ENCODE data around the gene TNFAIP2.

The TNFAIP2 gene

DNA sequence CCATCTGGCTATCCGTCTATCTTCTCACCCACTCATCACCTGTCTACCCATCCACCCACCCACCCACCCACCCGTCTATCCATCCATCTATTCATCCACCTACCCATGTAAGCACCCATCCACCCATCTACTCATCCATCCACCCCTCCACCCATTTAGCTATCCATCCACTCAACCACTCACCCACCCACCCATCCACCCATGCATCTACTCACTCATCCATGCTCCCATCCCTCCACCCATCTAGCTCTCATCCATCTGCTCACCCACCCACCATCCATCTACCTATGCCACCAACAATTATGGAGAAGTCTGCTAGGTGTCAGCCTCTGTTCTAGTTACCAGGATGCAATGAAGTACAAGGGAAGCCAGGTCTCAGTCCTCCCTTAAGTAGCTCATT lies 11.1 kb downstream of the TNFAIP2 start:
- no peak for DNase-seq (ENCODE audit: low spot score)

DNA sequence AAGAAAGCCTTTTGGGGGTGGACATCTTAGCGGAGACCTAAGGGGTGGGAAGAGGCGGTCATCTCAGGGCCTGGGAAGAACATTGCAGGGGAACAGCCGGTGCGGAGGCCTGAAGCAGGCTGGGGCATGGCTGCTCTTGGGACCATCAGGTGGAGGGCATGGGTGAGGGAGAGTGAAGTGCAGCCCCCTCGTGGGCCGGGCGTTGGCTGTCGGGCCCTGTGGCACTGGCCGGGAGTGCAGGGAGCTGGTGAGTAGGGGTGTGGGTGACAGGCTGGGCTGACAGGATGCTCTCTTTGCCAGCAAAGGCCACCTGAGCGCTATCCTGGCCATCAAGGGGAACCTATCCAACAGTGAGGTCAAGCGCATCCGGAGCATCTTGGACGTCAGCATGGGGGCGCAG lies 11.7 kb downstream of the TNFAIP2 start:
- no peak for DNase-seq (ENCODE audit: low spot score)

DNA sequence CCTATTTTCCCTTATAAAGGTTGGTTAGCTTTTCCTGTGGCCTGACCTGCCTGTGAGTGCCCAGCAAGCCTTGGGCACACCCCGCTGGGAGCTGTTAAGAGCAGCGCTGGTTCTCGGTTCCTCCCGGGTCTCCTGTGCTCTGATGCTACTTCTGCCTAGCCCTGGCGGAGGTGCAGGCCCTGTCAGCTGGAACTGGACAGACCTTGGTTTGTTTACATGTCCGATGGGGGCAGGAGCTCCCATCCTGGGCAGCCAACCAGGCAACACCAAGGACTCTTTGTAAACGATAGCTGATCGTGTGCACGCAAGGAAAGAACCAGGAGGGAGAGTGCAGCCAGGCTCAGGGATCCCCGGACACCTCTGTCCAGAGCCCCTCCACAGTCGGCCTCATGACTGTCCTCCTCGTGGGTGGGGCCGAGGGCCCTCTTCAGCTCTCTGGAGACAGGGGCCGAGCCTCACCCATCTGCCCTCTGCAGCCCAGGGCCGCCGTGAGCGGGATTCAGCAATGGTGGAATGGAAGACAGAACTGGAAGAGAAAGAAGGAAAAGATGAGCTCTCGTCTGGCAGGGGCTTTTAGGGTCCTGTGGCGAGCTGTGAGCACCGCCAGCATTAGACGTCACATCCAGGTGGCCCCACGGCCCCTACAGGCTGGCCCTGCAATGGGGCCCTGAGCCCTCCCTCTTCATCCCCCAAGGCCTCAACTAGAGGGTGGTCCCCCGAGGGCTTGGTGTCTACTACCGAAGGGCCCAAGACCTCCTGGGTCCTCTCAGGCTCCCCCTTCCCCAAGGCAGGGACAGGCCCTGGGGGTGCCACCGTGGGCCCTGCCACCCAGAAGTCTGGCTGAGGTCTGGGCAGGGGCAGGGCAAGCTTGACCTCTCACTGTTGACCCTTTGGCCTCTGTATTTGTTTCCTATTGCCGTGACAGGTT lies 12.3 kb downstream of the TNFAIP2 start:
- no peak for DNase-seq (ENCODE audit: low spot score)

DNA sequence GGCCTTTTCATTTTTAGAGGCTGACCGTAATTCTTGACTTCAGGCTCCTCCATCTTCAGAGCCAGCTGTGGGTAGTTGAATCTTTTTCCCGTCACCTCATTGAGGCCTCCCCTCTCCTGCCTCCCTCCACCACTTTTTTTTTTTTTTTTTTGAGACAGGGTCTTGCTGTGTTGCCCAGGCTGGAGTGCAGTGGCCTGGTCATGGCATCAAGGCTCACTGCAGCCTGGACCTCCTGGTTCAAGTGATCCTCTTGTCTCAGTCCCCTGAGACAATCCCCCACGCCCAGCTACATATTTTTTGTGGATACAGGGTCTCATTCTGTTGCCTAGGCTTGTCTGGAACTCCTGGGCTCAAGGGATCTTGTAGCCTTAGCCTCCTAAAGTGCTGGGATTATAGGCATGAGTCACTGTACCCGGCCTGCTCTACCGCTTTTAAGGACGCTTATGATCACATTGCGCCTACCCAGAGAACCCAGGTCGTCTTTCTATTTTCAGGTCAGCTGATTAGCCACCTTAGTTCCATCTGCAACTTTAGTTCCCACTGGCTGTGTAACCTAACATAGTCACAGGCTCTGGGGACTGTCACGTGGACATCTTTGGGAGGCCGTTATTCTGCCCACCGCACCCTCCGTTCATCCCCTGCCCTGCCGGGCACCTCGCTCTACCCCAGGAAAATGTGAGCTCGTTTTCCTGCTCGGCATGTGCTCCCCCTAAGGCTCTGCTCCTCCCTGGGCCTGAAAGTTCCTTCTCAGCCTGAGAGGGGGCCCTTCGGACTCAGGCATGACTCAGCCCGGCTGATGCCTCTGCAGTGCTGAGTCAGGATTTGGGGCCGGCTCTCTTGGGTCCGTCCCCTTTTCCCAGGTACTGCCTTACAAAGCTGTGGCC lies 13.4 kb downstream of the TNFAIP2 start:
- no peak for DNase-seq (ENCODE audit: low spot score)

DNA sequence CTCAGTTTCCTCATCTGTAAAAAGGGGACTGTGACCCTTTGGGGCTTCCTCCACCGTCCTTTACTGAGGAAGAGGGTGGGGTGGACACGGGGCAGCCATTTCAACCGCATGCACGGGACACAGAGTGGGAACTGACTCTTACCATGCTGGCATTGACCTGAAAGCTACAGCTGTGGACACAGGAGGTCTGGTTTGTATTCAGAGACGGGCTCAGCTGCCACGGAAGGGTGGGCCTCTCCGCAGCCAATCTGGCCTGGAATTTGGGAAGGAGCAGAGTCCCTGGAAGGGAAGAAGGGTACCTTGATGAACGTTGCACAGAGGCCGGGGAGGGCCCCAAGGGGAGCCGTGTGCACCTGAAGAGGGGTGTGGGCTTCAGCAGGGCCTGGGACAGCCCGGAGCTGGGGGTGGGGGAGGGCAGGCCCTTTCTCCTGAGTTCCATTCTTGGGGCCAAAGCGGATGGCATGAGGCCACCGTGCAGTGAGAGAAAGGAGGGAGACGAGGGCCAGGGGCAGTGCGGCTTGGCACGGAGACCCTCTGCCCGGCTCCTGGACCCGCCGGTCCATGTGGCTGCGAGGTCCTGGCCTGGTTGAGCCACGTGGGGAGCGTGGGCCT lies 14.5 kb downstream of the TNFAIP2 start:
- DNase-seq (ENCODE audit: low spot score), result no peak

DNA sequence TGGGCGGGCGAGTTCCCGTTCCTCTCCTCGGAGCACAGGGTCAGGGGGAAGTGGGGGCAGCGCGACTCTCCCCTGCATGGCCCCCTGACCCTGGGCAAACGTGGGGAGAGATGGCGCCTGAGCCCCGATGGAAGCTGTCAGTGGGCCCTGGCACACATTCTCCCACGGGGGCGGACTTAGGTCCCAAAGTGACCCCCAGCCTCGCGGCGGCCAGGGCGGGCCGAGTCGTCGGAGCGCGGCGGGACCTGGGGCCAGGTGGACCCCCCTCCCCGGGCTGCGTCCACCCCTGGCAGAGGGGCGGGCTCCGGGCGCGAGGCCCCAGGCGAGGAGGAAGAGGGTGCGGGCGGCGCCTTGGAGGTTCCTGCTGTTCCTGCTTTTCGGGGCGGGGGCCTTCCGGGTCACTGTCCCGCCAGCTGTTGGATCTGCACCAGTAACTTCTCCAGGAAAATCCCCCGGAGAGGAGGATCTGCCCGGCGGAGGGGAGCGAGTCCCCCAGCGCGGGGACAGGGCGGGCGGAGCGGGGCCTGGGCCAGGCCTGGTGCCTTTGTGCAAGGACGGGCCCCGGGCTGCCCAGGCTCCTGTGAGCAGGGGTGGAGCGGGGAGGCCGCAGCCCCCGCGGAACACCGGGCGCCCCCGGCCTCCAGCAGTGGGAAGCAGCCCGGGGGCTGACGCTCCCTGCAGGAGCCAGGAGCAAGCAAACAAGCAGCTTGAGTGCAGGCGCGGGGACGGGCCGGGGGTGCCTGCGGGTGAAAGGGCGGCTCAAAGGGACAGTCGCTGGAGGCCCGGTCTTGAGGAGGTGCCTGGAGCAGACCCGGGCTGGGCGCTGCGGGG lies 15.3 kb downstream of the TNFAIP2 start:
- DNase-seq (ENCODE audit: low spot score), result no peak

DNA sequence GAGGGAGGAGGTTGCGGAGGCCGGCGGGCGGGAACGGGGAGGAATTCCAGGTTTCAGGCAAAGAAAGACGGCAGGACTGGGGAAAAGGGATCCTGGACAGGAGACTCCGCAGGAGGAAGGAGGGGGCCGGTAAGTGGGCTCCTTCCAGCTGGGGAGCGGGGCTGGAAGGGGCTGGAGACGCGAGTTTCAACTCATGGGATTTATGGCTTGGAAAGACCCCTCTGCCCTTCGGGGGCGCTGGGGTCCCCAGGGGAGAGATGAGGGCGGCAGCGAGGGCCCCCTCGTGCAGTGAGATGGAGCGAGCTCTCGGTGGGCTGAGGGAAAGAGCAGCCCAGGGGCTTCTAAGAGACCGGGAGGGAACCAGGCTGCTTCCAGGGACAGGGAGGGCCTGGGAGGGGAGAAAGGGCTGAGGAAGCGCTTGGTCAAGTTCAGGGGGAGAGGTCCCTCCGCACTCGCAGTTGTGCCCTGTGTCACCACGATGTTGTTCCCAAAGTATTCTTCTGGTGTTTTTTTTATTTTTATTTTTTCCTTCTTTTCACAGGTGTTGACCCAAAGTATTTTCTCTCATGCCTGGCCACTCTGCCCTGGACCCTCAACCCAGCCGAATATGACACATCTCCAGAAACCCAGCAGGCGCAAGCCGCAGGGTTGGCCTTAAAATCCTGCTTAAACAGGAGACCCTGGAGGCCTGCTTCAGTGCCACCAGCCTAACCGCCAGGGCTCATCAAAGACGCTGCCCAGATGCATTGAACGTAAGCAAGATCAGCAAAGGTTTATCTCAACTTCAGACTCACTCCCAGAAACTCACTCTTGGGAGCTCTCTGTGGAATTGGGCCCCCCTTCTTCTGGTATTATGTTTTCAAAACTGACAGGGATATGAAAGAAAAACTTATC lies 16.1 kb downstream of the TNFAIP2 start:
- no peak for DNase-seq (ENCODE audit: low spot score)

DNA sequence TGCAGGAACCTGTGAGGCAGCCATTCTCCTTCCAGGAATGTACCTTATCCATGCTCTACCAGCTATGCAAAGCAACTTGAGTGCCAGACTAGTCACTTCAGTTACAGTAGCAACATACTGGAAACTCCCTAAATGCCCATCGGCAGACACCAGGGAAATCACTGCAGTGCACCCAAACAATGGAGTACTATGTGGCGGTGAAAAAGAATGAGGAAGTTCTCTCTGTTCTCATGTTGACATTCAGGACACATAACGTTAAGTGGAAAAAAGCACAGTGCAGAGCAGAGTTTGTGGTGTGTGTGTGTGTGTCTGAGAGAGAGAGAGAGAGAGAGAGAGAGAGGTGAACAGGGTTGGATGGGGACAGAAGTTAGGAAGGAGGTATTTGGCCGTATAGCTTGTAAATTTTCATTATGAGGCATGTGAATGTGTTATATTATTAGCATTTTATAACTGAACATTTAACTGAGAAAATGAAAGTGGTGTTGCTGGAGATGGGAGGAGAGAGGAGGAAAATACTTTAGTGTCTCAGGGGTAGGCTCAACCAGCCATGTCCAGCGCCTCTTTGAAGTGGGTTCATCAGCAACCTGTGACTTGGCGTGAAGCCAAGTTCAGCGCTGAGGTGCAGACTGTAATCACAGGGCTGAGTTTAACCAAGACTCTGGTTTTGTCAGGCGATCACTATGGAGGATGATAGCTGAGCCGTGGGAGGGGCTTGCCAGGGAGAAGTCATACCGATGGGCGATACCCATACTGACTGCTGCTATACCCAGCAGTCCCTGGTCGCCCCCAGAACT lies 17.3 kb downstream of the TNFAIP2 start:
- DNase-seq (ENCODE audit: low spot score), result no peak

DNA sequence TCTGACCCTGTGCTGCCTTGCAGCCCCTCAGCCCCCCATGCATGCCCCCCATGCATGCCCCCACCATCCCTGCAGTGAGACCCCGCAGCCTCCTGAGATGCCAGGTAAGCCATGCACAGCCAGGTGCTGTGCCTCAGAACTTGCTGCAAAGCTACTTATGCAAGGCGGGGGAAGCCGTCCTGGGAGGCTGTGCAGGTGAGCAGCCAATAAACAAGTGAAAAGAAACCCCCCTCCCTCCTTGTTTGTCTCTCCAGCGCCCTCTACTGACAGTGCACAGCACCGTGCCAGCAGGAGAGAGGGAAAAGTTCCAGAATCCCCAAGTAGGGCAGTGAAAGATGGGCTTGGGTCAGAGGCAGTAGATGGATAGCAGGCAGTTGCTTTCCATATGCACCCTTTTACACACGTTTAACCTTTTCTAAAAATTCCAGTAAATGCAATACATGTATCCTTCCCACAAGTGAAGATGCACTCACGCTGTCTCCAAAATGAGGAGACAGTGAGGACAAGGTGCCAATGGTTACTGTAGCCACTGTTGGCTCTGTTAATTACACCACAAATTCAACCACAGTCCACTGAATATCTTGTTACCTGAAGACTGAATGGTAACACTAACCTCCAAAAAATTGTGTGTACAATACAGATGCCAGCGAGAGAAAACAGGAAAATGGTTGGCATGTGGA lies 18.0 kb downstream of the TNFAIP2 start:
- DNase-seq (ENCODE audit: low spot score), result no peak

DNA sequence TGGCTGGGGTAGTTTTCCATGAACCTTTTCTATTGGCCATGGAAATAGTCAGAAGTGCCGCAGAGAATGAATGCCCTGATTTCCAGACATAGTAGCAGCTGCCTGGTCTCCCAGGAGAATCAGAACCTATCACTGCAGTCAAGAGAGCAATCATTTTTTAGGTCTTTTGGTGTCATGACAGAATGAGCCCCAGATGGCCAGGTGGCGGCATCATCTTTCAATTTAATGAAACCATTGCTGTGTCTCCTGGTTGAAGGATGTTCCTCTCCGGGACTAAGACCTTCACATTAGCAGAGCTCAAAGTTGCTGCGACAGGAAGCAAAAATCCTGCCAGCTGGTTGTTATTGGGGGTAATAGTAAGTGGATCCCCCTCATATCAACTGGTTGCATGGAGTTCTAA lies 18.8 kb downstream of the TNFAIP2 start:
- no peak for DNase-seq (ENCODE audit: low spot score)

DNA sequence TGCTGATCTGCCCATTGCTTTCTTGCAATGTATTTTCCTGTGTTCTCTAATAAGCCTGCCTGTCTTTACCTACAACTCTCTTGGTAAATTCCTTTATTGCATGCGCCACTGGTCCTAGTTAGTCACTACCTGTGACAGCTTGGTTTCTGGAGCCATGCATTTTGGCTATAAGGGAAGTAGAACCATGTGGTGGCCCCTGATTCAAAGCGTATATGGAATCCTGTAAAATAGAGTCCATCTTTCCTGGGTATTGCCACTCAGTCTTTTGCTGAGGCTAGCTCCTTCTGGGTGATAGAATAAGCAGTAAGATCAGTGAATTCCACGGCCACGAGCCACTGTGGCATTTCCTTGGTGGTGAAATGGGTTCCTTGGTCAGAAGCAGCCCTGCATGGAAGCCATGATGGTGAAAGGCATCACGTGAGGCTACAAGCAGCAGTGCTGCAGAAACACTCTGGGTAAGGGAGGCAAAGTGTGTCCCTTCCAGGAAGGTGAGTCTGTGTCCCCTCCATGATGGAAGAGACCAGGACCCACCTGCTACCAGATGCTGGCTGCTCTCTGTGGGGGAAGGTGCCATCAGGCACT lies 19.6 kb downstream of the TNFAIP2 start:
- DNase-seq (ENCODE audit: low spot score), result no peak

DNA sequence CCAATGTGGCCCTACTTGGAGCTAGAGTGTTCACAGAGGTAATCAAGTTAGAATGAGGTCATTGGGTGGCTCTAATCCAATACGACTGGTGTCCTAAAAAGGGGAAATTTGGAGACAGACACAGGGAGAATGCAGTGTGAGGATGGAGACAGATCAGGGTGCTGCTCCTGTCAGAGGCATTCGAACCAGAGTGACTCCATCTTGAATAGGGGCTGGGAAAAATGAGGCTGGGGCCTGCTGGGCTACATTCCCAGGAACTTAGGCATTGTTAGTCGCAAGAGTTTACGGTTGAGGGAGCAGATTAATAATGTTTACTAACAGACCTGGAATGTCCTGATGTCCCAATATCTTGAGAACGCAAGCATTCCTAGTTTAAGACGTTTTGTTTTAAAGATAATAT lies 20.2 kb downstream of the TNFAIP2 start:
- no peak for DNase-seq (ENCODE audit: low spot score)

DNA sequence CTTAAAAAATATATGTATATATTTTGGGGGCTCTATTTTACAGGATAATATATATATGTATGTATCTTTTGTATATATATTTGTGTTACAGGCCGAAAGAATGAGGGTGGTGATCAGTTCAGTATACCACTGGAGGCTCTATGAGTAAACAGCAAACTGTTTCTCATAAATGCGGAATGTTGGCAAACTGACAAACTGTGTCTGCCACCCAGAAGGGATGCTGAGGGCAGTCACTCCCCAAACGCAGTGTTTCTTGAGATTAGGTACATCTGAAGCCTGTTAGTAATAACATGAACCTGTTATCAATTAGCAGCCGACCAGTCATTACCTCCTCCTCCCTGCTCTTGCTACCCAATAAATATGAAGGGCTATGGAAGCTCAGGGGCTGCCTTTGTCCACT lies 20.8 kb downstream of the TNFAIP2 start:
- no peak for DNase-seq (ENCODE audit: low spot score)

DNA sequence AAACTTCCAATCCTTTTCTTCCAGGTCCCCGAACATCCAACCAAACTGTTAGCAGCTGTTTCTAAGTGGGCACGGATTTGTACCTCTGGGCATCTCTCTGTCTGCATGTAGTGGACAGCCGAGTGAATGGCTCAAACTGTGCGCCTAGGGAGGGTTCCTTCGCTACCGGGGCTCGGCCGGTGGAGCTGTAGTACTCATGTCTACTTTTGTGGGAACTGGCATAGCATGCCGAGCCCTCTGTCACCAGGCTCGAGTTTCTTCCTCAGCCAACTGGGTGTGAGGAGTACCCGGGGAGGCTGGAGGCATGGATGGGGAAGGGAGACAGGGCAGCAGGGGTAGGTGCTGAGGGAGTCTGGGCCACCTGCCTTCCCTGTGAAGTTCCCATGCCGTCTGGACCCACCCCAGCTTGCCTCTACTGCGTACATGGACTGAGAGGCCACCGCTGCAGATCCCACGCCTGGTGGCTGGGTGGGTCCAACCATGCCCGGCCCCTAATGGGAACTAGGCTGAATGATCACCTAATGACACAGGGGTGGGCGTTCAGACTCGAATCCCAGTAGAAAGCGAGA lies 23.0 kb downstream of the TNFAIP2 start:
- no peak for DNase-seq (ENCODE audit: low spot score)

DNA sequence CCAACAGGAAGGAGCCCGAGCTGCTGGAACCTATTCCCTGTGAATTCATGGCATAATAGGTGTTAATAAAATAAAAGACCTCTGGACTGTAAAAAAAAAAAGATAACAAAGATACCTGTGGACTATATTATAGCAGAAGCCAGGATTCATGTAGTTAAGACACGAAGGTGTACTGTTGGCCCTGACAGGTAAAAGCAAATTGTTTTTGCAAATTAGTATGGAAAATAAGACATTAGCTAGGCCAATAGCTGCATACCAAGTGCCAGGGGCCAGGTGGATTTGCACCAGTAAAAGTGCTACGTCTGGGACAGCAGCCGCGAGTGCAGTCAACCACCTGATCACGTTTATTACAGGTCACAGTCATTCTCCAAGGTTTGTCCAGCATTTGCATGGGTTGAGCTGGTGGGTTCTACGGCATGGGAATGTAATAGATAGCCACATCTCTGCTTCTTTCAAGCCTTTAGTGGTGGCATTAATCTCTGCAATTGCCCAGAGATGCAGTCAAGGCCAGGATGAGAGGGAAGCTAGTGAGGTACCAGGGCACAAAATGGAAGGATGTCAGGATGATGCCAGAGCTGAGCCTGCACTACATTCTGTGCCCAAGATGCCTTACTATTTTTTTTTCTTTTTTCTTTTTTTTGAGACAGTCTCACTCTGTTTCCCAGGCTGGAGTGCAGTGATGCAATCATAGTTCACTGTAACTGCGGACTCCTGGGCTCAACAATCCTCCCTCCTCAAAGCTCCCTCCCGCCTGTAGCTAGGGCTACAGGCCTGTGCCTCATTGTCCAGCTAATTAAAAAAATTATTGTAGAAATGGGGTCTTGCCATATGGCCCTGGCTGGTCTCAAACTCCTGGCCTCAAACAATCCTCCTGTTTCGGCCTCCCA lies 26.3 kb downstream of the TNFAIP2 start:
- DNase-seq (ENCODE audit: low spot score), result no peak

DNA sequence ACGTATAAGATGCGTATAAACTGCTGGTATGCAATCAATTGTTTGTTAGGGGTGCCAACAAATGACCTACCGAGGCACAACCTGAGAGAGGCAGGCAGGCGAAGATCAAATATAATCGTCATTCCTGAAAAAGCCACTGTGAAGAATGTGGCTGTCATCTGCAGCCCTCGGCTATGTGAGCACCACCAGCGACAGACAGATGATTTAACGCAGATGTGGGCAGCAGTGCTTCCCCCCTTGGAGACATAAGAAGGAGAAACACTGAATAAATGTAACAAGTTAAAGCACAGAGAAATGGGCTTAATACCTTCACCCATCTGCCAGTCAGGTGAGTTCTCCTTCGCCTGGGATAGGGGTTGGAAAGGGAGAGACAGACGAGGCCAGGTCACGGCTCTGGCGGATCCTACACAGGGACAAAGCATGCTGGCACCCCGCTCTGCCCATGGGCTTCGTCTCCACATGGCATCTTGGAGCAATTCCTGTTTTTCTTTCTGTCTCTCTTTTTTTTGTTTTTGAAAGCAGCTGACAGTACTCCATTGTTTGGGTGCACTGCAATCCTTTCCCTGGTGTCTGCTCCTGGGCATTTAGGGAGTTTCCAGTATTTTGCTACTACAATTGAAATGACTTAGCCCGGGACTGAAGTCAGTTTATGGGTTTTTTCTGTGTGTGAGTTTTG lies 28.1 kb downstream of the TNFAIP2 start:
- DNase-seq (ENCODE audit: low spot score), result no peak

DNA sequence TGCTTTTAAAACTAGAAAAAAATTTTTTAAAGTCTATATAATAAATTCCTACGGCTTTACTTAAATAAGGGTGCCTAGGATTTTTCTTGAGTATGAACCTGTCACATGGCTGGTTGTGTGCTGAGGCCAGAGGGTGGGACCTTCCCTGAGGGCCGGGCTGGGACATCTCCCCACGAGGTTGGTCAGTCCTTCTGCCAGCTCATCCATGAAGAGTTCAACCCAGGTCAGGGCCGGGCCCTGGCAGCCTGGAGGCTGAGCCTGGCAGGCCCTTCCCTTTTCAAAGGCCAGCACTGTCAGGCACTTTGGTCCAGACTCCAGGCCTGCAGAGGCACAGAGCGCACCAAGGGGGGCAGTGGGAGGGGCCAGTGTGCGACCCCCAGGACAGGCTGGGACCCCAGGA lies 31.7 kb downstream of the TNFAIP2 start:
- no peak for DNase-seq (ENCODE audit: low spot score)
